CD14-positive monocyte (primary cell): Measurements from ENCODE around the gene CALML5. TPM values are rescaled to one million over a fixed set of nuclear protein-coding genes. Genes with fewer than 3 reads are reported as not detected.

Experiments
- DNase-seq, 3 donors: peaks; one replicate each; pipeline ENCODE4 v3.0.0-alpha.2; 2011 to 2022
- H2AFZ ChIP-seq: 2 replicates; pipeline ENCODE4 v1.6.0; 2012; ENCODE audit warnings: mild to moderate bottlenecking, low read depth, low read length, inconsistent platforms; ENCODE audit not compliant: insufficient read depth, poor library complexity, severe bottlenecking
- H3K27ac ChIP-seq, 2 donors: 1 replicate in 1 of 2; 2 replicates in 1 of 2; pipeline ENCODE4 v1.5.1; 2012 to 2013; ENCODE audit warnings: low read length in 2 of 2, control low read depth in 1 of 2, inconsistent platforms in 1 of 2, low read depth in 1 of 2, mild to moderate bottlenecking in 1 of 2
- H3K27me3 ChIP-seq, 2 donors: one replicate each; pipeline versions ENCODE4 v1.6.0 to v1.6.1; 2011 to 2013; ENCODE audit warnings: low read length in 2 of 2; ENCODE audit not compliant: control insufficient read depth in 2 of 2, insufficient read depth in 2 of 2
- H3K36me3 ChIP-seq, 2 donors: replicated peaks in 1 of 2; 1 replicate in 1 of 2; 2 replicates in 1 of 2; pipeline versions ENCODE4 v1.5.1 to v1.6.1; 2012 to 2013; ENCODE audit warnings: low read length in 2 of 2, control low read depth in 1 of 2, inconsistent platforms in 1 of 2, mild to moderate bottlenecking in 1 of 2; ENCODE audit not compliant: insufficient read depth in 2 of 2, control insufficient read depth in 1 of 2
- H3K4me1 ChIP-seq, 2 donors: 1 replicate in 1 of 2; 2 replicates in 1 of 2; pipeline versions ENCODE4 v1.5.1 to v1.6.1; 2012 to 2013; ENCODE audit warnings: low read length in 2 of 2, control low read depth in 1 of 2, inconsistent platforms in 1 of 2, mild to moderate bottlenecking in 1 of 2, moderate library complexity in 1 of 2; ENCODE audit not compliant: insufficient read depth in 2 of 2, control insufficient read depth in 1 of 2
- H3K4me2 ChIP-seq: replicated peaks from 2 replicates; pipeline ENCODE3; 2012; ENCODE audit warnings: low read length, moderate library complexity, mild to moderate bottlenecking; ENCODE audit not compliant: poor library complexity, severe bottlenecking; ENCODE audit errors: extremely low read depth
- H3K4me3 ChIP-seq, 3 experiments: fragments of 200-600 bp in 1 of 3; sonication (generic) in 1 of 3; replicated peaks in 1 of 3; 1 replicate in 2 of 3; 2 replicates in 1 of 3; pipeline ENCODE4 v1.5.1; 2011 to 2013; ENCODE audit warnings: low read length in 3 of 3, mild to moderate bottlenecking in 3 of 3, control low read depth in 2 of 3, low read depth in 2 of 3, inconsistent platforms in 1 of 3, moderate library complexity in 1 of 3
- H3K79me2 ChIP-seq: 2 replicates; pipeline ENCODE4 v1.6.0; 2012; ENCODE audit warnings: mild to moderate bottlenecking, control low read depth, inconsistent platforms, low read length, moderate library complexity; ENCODE audit not compliant: insufficient read depth
- H3K9ac ChIP-seq: 2 replicates; pipeline ENCODE4 v1.6.0; 2017; ENCODE audit warnings: low read length, mild to moderate bottlenecking; ENCODE audit not compliant: insufficient read depth, poor library complexity, severe bottlenecking
- H3K9me3 ChIP-seq, 2 donors: replicated peaks in 1 of 2; 1 replicate in 1 of 2; 2 replicates in 1 of 2; pipeline versions ENCODE4 v1.5.1 to v1.6.1; 2012 to 2013; ENCODE audit warnings: low read length in 2 of 2, control low read depth in 1 of 2; ENCODE audit not compliant: control insufficient read depth in 1 of 2, insufficient read depth in 1 of 2
- H4K20me1 ChIP-seq: 2 replicates; pipeline ENCODE4 v1.6.0; 2012; ENCODE audit warnings: mild to moderate bottlenecking, low read length, control low read depth, moderate library complexity; ENCODE audit not compliant: insufficient read depth
- H3K27ac Mint-ChIP-seq, 7 donors: one replicate each; pipeline ENCODE4 v1.8.0; 2020; ENCODE audit warnings: mild to moderate bottlenecking in 7 of 7, mixed read lengths in 7 of 7, moderate library complexity in 6 of 7, inconsistent platforms in 2 of 7
- H3K27me3 Mint-ChIP-seq, 3 donors: one replicate each; pipeline ENCODE4 v1.8.0; 2021 to 2022; ENCODE audit warnings: low read depth in 3 of 3, mild to moderate bottlenecking in 3 of 3, mixed read lengths in 3 of 3, moderate library complexity in 3 of 3, inconsistent platforms in 1 of 3
- H3K36me3 Mint-ChIP-seq, 2 donors: one replicate each; pipeline ENCODE4 v1.8.0; 2020; ENCODE audit warnings: mixed read lengths in 2 of 2, inconsistent platforms in 1 of 2, mild to moderate bottlenecking in 1 of 2
- H3K4me1 Mint-ChIP-seq: one replicate; pipeline ENCODE4 v1.8.0; 2020; ENCODE audit warnings: mild to moderate bottlenecking, mixed read lengths
- H3K4me3 Mint-ChIP-seq, 2 donors: one replicate each; pipeline ENCODE4 v1.8.0; 2020; ENCODE audit warnings: mild to moderate bottlenecking in 2 of 2, mixed read lengths in 2 of 2, moderate library complexity in 1 of 2
- H3K9me3 Mint-ChIP-seq, 7 donors: one replicate each; pipeline ENCODE4 v1.8.0; 2020 to 2022; ENCODE audit warnings: mixed read lengths in 7 of 7, mild to moderate bottlenecking in 6 of 7, moderate library complexity in 6 of 7, inconsistent platforms in 2 of 7
- WGBS: methylation state at CpG from one replicate; pipeline ENCODE4 v1.1.5; 2013; ENCODE audit warnings: missing lambda C conversion rate; ENCODE audit not compliant: insufficient coverage; 5-methylcytosine and 5-hydroxymethylcytosine counted together
- intact Hi-C, 2 donors: fragments of 100-400 bp; cut with micrococcal nuclease; formaldehyde crosslinking; loops; one replicate each; pipeline versions ENCODE4 v1.15.0 to v1.15.1; 2023
- polyA plus RNA-seq, 3 donors: library from polyadenylated mRNA; depleted of rRNA in 1 of 3; unstranded in 2 of 3; stranded (reverse) in 1 of 3; fragments of 300-500 nt in 2 of 3; fragments of >200 nt in 1 of 3; fragmentation: Illumina TruSeq in 2 of 3; gene quantifications; 1 replicate in 2 of 3; 2 replicates in 1 of 3; pipeline ENCODE4 v1.2.3, GENCODE V29; 2012 to 2021
- TF ChIP-seq, protein P1 (sequence below): fragments of 200-600 bp; IDR thresholded peaks from one replicate; pipeline ENCODE4 v1.8.0; 2022; ENCODE audit warnings: antibody characterized with exemption, mild to moderate bottlenecking

CALML5 gene
- polyA plus RNA-seq, 3 donors, result not detected

GRCh38 chr10:5478694-5479305, 20.6 kb downstream of the CALML5 start:
- WGBS, result 95% methylated on average over 14 of the region's 18 CpGs
- intact Hi-C loops, result no loop called here
- DNase-seq, result no peak
- Histone ChIP-seq H3K36me3 (no peaks in the 10 kb centered on the region), H3K4me1 (no peaks in the 10 kb centered on the region), H3K27ac (no peak overlapping the region), H3K4me3 (no peak overlapping the region), H4K20me1 (no peaks in the 10 kb centered on the region), H3K27me3 (no peaks in the 10 kb centered on the region), H2AFZ (no peak overlapping the region), H3K9ac (no peak overlapping the region), H3K79me2 (no peaks in the 10 kb centered on the region), H3K9me3 (no peaks in the 10 kb centered on the region), H3K4me2 (no peak overlapping the region)
- Mint-ChIP-seq H3K4me3 (no peak overlapping the region), H3K36me3 (no peaks in the 10 kb centered on the region), H3K4me1 (no peaks in the 10 kb centered on the region), H3K27ac (no peak overlapping the region), H3K27me3 (peaks cover 5 to 11% (median 5%) of the 10 kb centered on the region in 3 donors), H3K9me3 (no peaks in the 10 kb centered on the region)
- TF ChIP-seq, protein P1, sequence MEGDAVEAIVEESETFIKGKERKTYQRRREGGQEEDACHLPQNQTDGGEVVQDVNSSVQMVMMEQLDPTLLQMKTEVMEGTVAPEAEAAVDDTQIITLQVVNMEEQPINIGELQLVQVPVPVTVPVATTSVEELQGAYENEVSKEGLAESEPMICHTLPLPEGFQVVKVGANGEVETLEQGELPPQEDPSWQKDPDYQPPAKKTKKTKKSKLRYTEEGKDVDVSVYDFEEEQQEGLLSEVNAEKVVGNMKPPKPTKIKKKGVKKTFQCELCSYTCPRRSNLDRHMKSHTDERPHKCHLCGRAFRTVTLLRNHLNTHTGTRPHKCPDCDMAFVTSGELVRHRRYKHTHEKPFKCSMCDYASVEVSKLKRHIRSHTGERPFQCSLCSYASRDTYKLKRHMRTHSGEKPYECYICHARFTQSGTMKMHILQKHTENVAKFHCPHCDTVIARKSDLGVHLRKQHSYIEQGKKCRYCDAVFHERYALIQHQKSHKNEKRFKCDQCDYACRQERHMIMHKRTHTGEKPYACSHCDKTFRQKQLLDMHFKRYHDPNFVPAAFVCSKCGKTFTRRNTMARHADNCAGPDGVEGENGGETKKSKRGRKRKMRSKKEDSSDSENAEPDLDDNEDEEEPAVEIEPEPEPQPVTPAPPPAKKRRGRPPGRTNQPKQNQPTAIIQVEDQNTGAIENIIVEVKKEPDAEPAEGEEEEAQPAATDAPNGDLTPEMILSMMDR, result no peak

DNA sequence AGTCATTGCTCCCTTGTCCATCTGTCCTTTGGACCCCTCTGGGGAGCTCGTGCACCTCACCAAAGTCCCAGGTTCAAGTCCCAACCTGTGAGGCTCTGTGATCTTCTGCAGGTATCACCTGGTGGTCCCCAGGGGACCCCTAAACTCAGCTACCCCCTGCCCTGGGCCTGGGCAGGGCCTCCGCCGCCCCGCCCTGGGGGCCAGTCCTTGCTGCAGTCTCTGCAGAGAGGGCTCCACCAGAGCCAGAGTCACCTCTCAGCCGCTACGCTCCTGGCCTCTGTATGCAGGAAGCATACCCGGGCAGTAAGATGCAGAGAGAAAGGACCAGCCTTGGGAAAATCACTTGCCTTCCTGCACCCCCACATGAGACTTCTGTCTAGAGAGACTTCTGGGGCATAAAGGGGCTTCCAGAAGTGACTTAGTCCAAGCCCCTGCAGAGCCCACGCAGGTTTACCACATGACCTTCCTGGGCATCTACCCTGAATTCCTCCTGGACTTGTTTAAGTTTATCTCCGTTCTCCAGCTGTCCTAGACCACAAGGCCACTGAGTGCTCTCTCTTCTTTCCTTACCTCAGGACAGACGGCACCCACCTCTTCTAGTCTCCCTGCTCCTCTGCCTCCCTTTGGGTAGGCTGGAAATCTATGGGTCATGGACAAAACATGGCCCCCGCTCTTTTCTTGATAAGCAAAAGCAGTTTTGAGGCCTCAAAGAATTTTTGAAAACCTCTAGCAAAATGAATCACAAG, 21.2 kb downstream of the CALML5 start:
- H3K4me1 ChIP-seq, result no peaks in the 10 kb centered on the region
- 98% methylated on average over 6 of the region's 11 CpGs for WGBS
- H3K4me2 ChIP-seq, result no peak overlapping the region
- Mint-ChIP-seq H3K36me3 (no peaks in the 10 kb centered on the region), H3K4me1 (no peaks in the 10 kb centered on the region), H3K4me3 (no peak overlapping the region), H3K9me3 (no peaks in the 10 kb centered on the region), H3K27me3 (peaks cover 5 to 9% (median 5%) of the 10 kb centered on the region in 3 donors), H3K27ac (no peak overlapping the region)
- no peaks in the 10 kb centered on the region for H3K36me3 ChIP-seq
- H3K9me3 ChIP-seq, result no peaks in the 10 kb centered on the region
- no peaks in the 10 kb centered on the region for H3K79me2 ChIP-seq
- H3K27ac ChIP-seq, result no peak overlapping the region
- intact Hi-C loops, result no loop called here
- H3K4me3 ChIP-seq, result no peak overlapping the region
- no peaks in the 10 kb centered on the region for H3K27me3 ChIP-seq
- H3K9ac ChIP-seq, result no peak overlapping the region
- no peak for DNase-seq
- no peaks in the 10 kb centered on the region for H4K20me1 ChIP-seq
- TF ChIP-seq, protein P1, result no peak
- no peak overlapping the region for H2AFZ ChIP-seq
